ENCODE data around the gene PSEN1. TPM values are rescaled to one million over a fixed set of nuclear protein-coding genes. Genes with fewer than 3 reads are reported as not detected.

The PSEN1 gene
- total RNA-seq, 2 donors from 2014 or later = 20.5 to 22.3 TPM

DNA sequence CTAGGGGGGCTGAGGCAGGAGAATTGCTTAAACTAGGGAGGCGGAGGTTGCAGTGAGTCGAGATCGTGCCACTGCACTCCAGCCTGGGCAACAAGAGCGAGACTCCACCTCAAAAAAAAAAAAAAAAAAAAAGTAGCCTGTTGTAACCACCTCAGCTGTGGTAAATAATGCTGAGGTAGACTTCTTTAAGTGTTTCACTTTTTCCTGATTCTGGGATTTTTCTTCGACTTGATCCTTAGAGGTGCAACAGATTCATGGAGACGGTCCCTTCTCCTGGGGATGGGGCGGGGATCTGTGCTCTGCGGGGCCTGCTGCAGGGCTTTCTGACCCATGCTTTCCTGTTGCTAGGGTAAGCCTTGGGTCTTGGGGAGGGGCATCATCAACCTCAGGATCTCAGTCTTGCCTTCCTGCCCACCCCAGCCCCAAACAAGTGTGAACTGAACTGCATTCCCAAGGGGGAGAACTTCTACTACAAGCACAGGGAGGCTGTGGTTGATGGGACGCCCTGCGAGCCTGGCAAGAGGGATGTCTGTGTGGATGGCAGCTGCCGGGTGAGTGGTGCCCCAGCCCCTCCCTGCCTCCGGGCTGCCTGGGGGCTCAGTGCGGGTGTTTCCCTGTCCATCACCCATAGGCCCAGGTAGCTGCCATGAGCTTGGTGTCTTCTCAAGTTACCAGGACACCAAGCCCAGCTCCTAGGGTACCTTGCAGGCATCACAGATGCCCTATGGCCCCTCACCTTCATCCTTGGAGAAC, 113.4 kb downstream of the PSEN1 start:
- Histone ChIP-seq H3K9me3 (no peaks in the 10 kb centered on the region), H3K27me3 (no peaks in the 10 kb centered on the region), H3K4me3 (no peak overlapping the region), H3K27ac (no peak overlapping the region), H3K4me1 (peaks cover 0 to 11% of the 10 kb centered on the region in 2 donors), H3K36me3 (no peaks in the 10 kb centered on the region)
- TF ChIP-seq, protein P1, sequence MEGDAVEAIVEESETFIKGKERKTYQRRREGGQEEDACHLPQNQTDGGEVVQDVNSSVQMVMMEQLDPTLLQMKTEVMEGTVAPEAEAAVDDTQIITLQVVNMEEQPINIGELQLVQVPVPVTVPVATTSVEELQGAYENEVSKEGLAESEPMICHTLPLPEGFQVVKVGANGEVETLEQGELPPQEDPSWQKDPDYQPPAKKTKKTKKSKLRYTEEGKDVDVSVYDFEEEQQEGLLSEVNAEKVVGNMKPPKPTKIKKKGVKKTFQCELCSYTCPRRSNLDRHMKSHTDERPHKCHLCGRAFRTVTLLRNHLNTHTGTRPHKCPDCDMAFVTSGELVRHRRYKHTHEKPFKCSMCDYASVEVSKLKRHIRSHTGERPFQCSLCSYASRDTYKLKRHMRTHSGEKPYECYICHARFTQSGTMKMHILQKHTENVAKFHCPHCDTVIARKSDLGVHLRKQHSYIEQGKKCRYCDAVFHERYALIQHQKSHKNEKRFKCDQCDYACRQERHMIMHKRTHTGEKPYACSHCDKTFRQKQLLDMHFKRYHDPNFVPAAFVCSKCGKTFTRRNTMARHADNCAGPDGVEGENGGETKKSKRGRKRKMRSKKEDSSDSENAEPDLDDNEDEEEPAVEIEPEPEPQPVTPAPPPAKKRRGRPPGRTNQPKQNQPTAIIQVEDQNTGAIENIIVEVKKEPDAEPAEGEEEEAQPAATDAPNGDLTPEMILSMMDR (IDR thresholded peaks at IDR 0.05) = no peak
- no peak for DNase-seq (ENCODE audit: low spot score)

DNA sequence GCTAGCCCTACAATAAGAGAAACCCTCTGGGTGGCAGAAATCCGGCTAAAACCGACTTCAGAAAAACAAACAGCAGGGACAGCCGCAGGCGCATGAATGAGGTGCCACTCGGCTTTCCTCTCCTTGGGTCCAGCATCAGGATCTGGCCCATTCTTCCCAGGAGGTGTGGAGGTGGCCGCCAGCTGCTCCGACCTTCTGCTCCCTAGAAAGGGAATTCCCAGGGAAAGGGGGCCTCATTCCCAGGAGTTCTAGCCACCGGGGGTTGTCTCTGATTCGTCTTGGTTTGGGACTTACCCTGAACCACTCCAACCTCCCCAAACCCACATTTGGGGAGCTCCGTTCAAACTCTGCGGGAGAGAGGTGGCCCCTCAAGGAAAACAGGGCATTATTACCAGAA, 114.0 kb downstream of the PSEN1 start:
- no peak for DNase-seq (ENCODE audit: low spot score)
- Histone ChIP-seq H3K27me3 (no peaks in the 10 kb centered on the region), H3K27ac (no peak overlapping the region), H3K4me3 (no peak overlapping the region), H3K36me3 (no peaks in the 10 kb centered on the region), H3K4me1 (peaks cover 0 to 9% of the 10 kb centered on the region in 2 donors), H3K9me3 (no peaks in the 10 kb centered on the region)
- TF ChIP-seq, protein P1 (IDR thresholded peaks at IDR 0.05) = no peak

DNA sequence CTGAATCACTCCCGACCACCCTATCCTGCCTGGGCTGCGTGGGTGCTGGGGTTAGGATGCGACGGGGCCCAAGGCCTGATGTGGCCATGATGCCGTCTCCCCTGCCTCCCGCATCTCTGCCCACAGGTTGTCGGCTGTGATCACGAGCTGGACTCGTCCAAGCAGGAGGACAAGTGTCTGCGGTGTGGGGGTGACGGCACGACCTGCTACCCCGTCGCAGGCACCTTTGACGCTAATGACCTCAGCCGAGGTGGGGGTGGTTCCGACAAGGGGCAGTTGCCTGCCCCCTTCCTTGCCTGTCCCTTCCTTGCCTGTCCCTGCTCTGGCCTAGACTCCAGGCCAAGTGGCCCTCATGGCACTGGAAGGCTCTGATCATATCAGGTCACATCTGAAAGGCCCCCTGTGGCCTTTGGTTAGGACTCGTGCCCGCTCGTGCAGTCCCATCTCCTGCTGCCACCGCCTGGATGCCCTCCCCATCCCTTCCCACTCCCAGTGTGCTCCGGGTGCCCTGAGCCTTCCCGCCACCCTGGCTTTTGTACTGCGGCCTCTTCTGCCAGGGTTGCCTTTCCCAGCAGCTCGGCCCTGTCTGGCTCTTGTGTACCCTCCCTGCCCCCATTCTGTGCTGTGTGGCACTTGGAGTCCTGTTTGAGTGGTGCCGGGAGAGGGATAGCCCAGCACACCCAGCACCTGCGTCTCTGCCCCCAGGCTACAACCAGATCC, 114.6 kb downstream of the PSEN1 start:
- DNase-seq (ENCODE audit: low spot score) = no peak
- Histone ChIP-seq H3K27ac (no peak overlapping the region), H3K4me3 (no peak overlapping the region), H3K9me3 (no peaks in the 10 kb centered on the region), H3K4me1 (peaks cover 0 to 3% of the 10 kb centered on the region in 2 donors), H3K36me3 (no peaks in the 10 kb centered on the region), H3K27me3 (no peaks in the 10 kb centered on the region)
- TF ChIP-seq, protein P1 (IDR thresholded peaks at IDR 0.05) = no peak

DNA sequence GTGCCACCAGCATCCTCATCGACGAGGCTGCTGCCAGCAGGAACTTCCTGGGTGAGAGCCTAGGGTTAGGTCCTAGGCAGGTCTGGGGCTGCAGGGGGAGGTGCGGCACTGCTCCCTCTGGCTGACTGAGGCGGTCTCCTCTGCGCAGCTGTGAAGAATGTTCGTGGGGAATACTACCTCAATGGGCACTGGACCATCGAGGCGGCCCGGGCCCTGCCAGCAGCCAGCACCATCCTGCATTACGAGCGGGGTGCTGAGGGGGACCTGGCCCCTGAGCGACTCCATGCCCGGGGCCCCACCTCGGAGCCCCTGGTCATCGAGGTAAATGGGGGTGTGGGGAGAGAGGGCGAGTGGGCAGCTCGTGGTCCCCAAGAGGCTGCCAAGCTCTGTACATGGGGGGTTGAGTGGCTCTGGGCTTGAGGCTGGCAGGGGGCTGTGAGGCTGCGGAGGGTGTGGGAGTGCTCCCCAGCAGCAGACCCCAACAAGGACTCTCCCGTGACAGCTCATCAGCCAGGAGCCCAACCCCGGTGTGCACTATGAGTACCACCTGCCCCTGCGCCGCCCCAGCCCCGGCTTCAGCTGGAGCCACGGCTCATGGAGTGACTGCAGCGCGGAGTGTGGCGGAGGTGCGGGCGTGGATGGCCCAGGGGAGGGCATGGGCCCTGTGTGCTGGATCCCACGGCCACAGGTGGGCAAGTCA, 115.4 kb downstream of the PSEN1 start:
- no peak for DNase-seq (ENCODE audit: low spot score)
- Histone ChIP-seq H3K36me3 (no peaks in the 10 kb centered on the region), H3K27me3 (no peaks in the 10 kb centered on the region), H3K9me3 (no peaks in the 10 kb centered on the region), H3K27ac (no peak overlapping the region), H3K4me3 (no peak overlapping the region), H3K4me1 (no peaks in the 10 kb centered on the region)
- TF ChIP-seq, protein P1 (IDR thresholded peaks at IDR 0.05) = no peak

DNA sequence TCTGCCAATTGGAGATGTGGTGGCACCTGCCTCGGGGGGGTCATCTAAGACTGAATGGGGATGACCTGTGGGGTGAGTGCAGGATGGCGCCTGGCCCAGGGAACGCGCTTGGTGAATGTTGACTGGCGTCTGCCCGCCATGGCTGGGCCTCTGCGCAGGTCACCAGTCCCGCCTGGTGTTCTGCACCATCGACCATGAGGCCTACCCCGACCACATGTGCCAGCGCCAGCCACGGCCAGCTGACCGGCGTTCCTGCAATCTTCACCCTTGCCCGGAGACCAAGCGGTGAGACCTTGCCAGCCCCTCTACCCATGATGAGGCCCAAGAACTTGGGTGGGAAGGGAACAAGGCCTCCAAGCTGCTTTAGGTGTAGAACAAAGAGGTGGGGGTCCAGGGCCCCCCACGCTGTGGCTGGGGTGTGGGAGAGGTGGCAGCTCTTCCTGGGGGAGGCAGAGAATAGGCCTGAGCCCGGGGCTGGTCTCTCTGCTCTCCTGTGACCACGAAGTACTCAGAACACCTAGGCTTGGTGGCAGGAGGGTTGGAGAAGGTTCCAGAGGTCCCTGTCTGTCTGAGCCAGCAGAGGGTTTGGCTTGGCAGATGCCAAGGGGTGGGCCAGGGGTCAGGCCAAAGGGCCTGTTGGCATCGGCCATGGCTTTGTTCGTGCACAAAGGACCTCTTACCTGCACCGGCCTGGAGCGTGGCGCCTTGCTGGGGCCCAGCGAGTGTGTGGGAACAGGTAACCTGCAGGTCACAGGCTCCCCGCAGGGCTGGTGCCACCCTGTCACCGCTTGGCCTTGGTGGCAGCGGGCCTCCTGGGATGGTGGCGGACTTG, 116.4 kb downstream of the PSEN1 start:
- no peak overlapping the region for H3K4me3 ChIP-seq
- H3K4me1 ChIP-seq = no peaks in the 10 kb centered on the region
- no peaks in the 10 kb centered on the region for H3K36me3 ChIP-seq
- TF ChIP-seq, protein P1 (IDR thresholded peaks at IDR 0.05) = no peak
- no peaks in the 10 kb centered on the region for H3K9me3 ChIP-seq
- no peak overlapping the region for H3K27ac ChIP-seq
- no peaks in the 10 kb centered on the region for H3K27me3 ChIP-seq
- DNase-seq (ENCODE audit: low spot score) = no peak

Data from right atrium auricular region (tissue), 2 donors.